HEK293 (cell line): ENCODE measurements around the gene SLC2A9.

ENCODE experiments used
- CTCF ChIA-PET: fragments of 350-600 bp; formaldehyde crosslinking; extraction: SDS; loops from one replicate; lab custom pipeline; 2021; ENCODE audit warnings: antibody characterized with exemption; lab: Yijun Ruan, JAX
- POLR2A ChIA-PET: fragments of 300-600 bp; formaldehyde crosslinking; extraction: SDS; loops from one replicate; lab custom pipeline; 2020; ENCODE audit warnings: antibody characterized with exemption, inconsistent platforms; lab: Yijun Ruan, JAX
- H3K27ac ChIP-seq: fragments of 200-500 bp; sonication (Bioruptor generic); 2 replicates; pipeline ENCODE4 v1.5.1; 2014; ENCODE audit warnings: low read depth, low read length, control low read depth, inconsistent platforms; ENCODE audit errors: extremely low read depth
- H3K36me3 ChIP-seq, 2 experiments: fragments of 200-500 bp in 1 of 2; sonication (Bioruptor generic) in 1 of 2; 1 replicate in 1 of 2; 2 replicates in 1 of 2; pipeline ENCODE4 v1.5.1; 2014 to 2017; ENCODE audit warnings: inconsistent platforms in 2 of 2, low read length in 2 of 2; ENCODE audit not compliant: control insufficient read depth in 2 of 2, insufficient read depth in 1 of 2
- H3K4me1 ChIP-seq: fragments of 200-500 bp; sonication (Bioruptor generic); 2 replicates; pipeline ENCODE4 v1.5.1; 2014; ENCODE audit warnings: mild to moderate bottlenecking, low read length, inconsistent platforms; ENCODE audit not compliant: control insufficient read depth, insufficient read depth
- H3K4me3 ChIP-seq: 2 replicates; pipeline ENCODE4 v1.5.1; 2011; ENCODE audit warnings: low read depth, mild to moderate bottlenecking, control low read depth, low read length, moderate library complexity
- H3K9me3 ChIP-seq: fragments of 200-500 bp; sonication (Bioruptor generic); 2 replicates; pipeline ENCODE4 v1.5.1; 2014; ENCODE audit warnings: low read depth, low read length, inconsistent platforms; ENCODE audit not compliant: control insufficient read depth, insufficient read depth
- TCF7L2 ChIP-seq: IDR thresholded peaks from 2 replicates; pipeline ENCODE4 v1.6.1; 2011; ENCODE audit warnings: low read depth, mild to moderate bottlenecking, inconsistent platforms, low read length, moderate library complexity, borderline replicate concordance
- ZNF239 ChIP-seq: fragments of 450-650 bp; formaldehyde crosslinking; IDR thresholded peaks from 2 replicates; pipeline ENCODE4 v1.5.1; 2016; ENCODE audit warnings: missing biosample characterization, missing genetic modification characterization
- ZNF311 ChIP-seq: fragments of 450-650 bp; formaldehyde crosslinking; IDR thresholded peaks from 2 replicates; pipeline ENCODE4 v1.5.1; 2017; ENCODE audit warnings: missing biosample characterization, missing genetic modification characterization, borderline replicate concordance
- ZNF354C ChIP-seq: fragments of 450-650 bp; formaldehyde crosslinking; IDR thresholded peaks from 2 replicates; pipeline ENCODE4 v1.5.1; 2016; ENCODE audit warnings: missing biosample characterization, missing genetic modification characterization, low read depth, borderline replicate concordance
- ZNF416 ChIP-seq: fragments of 450-650 bp; formaldehyde crosslinking; IDR thresholded peaks from 2 replicates; pipeline ENCODE4 v1.5.1; 2016; ENCODE audit warnings: missing biosample characterization, missing genetic modification characterization
- ZNF426 ChIP-seq: fragments of 450-650 bp; formaldehyde crosslinking; IDR thresholded peaks from 2 replicates; pipeline ENCODE4 v1.5.1; 2017; ENCODE audit warnings: missing biosample characterization, missing genetic modification characterization, mild to moderate bottlenecking, inconsistent platforms, moderate library complexity
- ZNF596 ChIP-seq: fragments of 450-650 bp; IDR thresholded peaks from 2 replicates; pipeline ENCODE4 v1.5.0; 2018; ENCODE audit warnings: missing biosample characterization, mild to moderate bottlenecking, missing genetic modification characterization, moderate library complexity
- ZNF626 ChIP-seq: fragments of 450-650 bp; sonication (Bioruptor Pico); formaldehyde crosslinking; IDR thresholded peaks from 2 replicates; pipeline ENCODE4 v1.5.1; 2018; ENCODE audit warnings: missing biosample characterization, missing genetic modification characterization, inconsistent platforms
- ZNF629 ChIP-seq: fragments of 450-650 bp; formaldehyde crosslinking; IDR thresholded peaks from 2 replicates; pipeline ENCODE4 v1.5.1; 2017; ENCODE audit warnings: missing biosample characterization, missing genetic modification characterization
- ZNF791 ChIP-seq: fragments of 450-650 bp; formaldehyde crosslinking; IDR thresholded peaks from 2 replicates; pipeline ENCODE4 v1.5.1; 2016; ENCODE audit warnings: missing biosample characterization, missing genetic modification characterization
- ZSCAN16 ChIP-seq: fragments of 450-650 bp; formaldehyde crosslinking; IDR thresholded peaks from 2 replicates; pipeline ENCODE4 v1.5.1; 2016; ENCODE audit warnings: missing biosample characterization, missing genetic modification characterization
- ZSCAN30 ChIP-seq: fragments of 450-650 bp; IDR thresholded peaks from 2 replicates; pipeline ENCODE4 v1.5.1; 2018; ENCODE audit warnings: missing biosample characterization, mild to moderate bottlenecking, missing genetic modification characterization, moderate library complexity
- TF ChIP-seq, protein P1 (sequence below): fragments of 450-650 bp; formaldehyde crosslinking; IDR thresholded peaks from 2 replicates; pipeline ENCODE4 v1.5.1; 2016; ENCODE audit warnings: missing biosample characterization, missing genetic modification characterization, low read depth
- TF ChIP-seq, protein P2 (sequence below): fragments of 450-650 bp; formaldehyde crosslinking; IDR thresholded peaks from 2 replicates; pipeline ENCODE4 v1.5.0; 2017; ENCODE audit warnings: missing biosample characterization, missing genetic modification characterization, borderline replicate concordance

Gene SLC2A9

DNA sequence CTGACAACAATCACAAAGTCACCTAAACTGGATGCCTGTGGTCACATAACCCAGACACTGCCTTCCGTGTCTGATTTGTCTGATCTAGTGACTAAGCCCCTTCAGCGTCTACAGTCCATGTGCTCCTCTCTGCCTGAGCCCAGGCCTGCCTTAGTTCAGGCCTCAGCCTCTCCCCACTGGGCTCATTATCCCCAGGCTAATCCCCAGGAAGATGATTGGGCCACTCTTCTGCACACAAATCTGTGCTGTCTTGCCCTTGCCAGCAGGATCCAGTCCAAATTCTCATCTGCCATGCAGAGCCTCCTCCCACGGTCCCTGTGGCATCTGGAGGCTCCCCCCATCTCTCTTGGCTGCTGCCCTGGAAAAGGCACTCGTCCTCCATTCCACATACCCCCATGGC is 96.5 kb downstream of the SLC2A9 start:
- no peaks in the 10 kb centered on the region for H3K36me3 ChIP-seq
- H3K4me1 ChIP-seq, result no peaks in the 10 kb centered on the region
- no peak overlapping the region for H3K4me3 ChIP-seq
- no peak for TF ChIP-seq ZNF311
- TF ChIP-seq, all 188 proteins: peak for 0
- ChIA-PET POLR2A (no interaction called here), CTCF (interaction anchor here (0.5 kb wide), 1 partner anchor 12 kb away, joined by 3 read pairs; no protein-coding TSS in a partner anchor)
- H3K9me3 ChIP-seq, result no peaks in the 10 kb centered on the region
- no peak overlapping the region for H3K27ac ChIP-seq

DNA sequence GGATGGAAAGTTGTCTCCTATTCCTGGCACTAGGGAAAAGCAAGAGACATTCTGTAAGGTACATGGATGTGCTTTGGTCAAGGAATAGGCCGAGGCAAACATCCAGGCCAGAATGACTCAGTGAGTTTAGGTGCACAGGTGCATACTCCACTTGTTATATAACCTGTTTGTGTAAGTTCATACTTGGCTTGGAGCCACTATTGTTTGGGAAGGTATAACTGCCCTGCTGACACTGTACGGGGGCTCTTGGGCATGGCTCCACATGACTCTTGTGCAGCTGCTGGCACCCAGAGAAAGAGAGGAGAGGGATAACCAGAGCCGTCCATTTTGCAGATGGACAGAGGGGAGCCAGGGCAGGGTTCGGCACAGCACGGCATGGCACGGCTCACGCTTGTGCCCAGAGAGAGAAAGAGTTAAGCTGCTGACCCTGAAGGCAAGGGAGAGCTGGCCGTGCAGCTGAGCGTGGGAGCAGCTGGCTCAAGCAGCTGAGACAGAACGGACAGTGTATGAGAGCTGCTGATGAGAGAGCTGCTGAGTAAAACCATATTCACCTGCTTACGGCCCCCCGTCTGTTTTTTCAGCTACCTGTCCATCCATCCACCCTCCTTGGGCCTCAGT is 98.0 kb downstream of the SLC2A9 start:
- H3K4me1 ChIP-seq, result no peaks in the 10 kb centered on the region
- TF ChIP-seq TCF7L2 (no peak), ZSCAN16 (no peak), ZNF791 (tag by site-specific recombination) (no peak), ZNF239 (tag by site-specific recombination) (no peak), ZNF629 (tag by site-specific recombination) (no peak), ZNF311 (no peak)
- TF ChIP-seq, protein P1, sequence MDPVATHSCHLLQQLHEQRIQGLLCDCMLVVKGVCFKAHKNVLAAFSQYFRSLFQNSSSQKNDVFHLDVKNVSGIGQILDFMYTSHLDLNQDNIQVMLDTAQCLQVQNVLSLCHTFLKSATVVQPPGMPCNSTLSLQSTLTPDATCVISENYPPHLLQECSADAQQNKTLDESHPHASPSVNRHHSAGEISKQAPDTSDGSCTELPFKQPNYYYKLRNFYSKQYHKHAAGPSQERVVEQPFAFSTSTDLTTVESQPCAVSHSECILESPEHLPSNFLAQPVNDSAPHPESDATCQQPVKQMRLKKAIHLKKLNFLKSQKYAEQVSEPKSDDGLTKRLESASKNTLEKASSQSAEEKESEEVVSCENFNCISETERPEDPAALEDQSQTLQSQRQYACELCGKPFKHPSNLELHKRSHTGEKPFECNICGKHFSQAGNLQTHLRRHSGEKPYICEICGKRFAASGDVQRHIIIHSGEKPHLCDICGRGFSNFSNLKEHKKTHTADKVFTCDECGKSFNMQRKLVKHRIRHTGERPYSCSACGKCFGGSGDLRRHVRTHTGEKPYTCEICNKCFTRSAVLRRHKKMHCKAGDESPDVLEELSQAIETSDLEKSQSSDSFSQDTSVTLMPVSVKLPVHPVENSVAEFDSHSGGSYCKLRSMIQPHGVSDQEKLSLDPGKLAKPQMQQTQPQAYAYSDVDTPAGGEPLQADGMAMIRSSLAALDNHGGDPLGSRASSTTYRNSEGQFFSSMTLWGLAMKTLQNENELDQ (tag by site-specific recombination), result no peak
- ChIA-PET CTCF (no interaction called here), POLR2A (no interaction called here)
- no peaks in the 10 kb centered on the region for H3K9me3 ChIP-seq
- H3K4me3 ChIP-seq, result no peak overlapping the region
- H3K36me3 ChIP-seq, result no peaks in the 10 kb centered on the region
- no peak overlapping the region for H3K27ac ChIP-seq

DNA sequence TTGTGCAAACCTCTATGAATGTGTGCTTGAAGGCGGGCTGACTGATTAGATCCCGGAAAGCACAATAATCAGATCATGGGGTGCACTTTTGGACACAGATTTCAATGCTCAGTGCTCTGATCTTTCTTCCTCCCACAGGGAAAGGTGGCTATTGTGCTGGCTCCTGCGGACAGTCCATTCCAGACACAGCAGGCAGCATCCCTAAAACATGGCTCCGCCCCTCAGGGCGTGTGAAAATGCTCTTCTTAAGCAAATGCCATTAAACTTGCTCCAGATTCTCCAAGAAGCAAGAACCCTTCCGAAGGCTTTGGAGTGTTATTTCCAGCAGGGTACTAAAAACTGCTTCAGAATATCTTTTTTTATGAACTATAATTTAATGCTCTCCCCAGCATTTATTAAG is 100.0 kb downstream of the SLC2A9 start:
- CTCF ChIA-PET, result no interaction called here
- Histone ChIP-seq H3K4me3 (no peak overlapping the region), H3K36me3 (no peaks in the 10 kb centered on the region), H3K27ac (no peak overlapping the region), H3K4me1 (no peaks in the 10 kb centered on the region), H3K9me3 (no peaks in the 10 kb centered on the region)
- no peak for TF ChIP-seq ZSCAN30 (tag by site-specific recombination)
- TF ChIP-seq, protein P2, sequence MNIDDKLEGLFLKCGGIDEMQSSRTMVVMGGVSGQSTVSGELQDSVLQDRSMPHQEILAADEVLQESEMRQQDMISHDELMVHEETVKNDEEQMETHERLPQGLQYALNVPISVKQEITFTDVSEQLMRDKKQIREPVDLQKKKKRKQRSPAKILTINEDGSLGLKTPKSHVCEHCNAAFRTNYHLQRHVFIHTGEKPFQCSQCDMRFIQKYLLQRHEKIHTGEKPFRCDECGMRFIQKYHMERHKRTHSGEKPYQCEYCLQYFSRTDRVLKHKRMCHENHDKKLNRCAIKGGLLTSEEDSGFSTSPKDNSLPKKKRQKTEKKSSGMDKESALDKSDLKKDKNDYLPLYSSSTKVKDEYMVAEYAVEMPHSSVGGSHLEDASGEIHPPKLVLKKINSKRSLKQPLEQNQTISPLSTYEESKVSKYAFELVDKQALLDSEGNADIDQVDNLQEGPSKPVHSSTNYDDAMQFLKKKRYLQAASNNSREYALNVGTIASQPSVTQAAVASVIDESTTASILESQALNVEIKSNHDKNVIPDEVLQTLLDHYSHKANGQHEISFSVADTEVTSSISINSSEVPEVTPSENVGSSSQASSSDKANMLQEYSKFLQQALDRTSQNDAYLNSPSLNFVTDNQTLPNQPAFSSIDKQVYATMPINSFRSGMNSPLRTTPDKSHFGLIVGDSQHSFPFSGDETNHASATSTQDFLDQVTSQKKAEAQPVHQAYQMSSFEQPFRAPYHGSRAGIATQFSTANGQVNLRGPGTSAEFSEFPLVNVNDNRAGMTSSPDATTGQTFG (tag by site-specific recombination), result no peak
- no peak for TF ChIP-seq ZNF416 (tag by site-specific recombination)
- POLR2A ChIA-PET, result no interaction called here

DNA sequence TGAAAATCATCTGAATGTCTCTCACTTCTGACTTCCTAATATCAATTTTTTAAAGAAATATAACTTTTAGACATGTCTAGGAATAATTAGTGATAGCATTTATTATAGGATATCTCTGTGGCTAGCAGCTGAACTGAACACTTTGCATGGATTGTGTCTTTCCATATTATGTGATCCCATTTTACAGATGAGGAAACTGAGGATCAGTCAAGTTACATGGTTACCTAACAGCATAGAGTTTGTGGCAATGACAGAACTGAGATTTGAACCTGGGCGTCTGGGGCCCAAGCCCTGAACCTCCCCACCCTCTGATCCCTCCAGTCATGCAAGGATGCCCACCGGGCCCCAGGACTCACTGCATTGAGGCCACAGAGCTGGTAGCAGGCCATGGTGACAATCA is 101.3 kb downstream of the SLC2A9 start:
- H3K27ac ChIP-seq, result no peak overlapping the region
- no peaks in the 10 kb centered on the region for H3K4me1 ChIP-seq
- ChIA-PET CTCF (no interaction called here), POLR2A (no interaction called here)
- H3K36me3 ChIP-seq, result no peaks in the 10 kb centered on the region
- H3K4me3 ChIP-seq, result no peak overlapping the region
- no peaks in the 10 kb centered on the region for H3K9me3 ChIP-seq
- TF ChIP-seq ZNF626 (tag by site-specific recombination) (no peak), ZNF596 (tag by site-specific recombination) (no peak), ZNF426 (tag by site-specific recombination) (no peak), ZNF354C (tag by site-specific recombination) (no peak)
